ENCODE measurements around the gene BCR.

The BCR gene

DNA sequence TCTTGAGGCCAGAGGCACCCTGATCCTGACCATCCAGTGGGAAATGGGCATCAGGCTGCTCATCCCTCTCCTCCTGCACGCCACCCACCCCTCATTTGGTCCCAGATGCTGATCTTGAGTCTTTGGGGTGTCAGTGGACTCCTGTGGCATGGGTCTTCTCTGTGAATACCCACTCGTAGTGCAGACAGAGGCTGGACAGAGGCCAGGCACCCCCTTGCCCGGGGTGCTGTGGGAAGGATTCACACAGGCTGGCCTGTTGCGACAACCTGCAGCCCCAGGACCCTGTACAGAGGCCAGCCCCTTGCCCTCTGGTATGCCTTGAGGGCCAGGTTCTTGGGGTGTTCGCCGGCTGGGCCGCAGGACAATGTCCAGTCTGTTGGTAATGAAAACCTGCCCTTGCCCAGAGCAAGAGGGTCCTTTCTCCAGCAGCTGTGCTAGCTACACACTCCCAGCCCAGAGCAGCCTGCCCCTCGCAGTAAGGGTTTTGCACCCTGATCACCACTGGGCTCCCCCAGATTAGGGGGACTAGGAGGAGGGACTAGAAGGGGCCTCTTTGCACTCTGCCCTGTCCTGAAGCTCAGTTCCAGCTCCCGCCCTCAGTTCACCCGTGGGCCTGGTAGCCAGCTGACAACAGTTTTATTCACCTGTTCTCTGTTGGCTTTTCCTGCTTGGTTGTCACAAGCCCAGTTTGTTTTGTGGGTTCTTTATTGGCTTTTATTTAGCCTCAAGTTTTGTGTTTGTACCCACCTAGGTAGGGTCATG is 76.0 kb downstream of the BCR start:
- TF ChIP-seq, protein P1, sequence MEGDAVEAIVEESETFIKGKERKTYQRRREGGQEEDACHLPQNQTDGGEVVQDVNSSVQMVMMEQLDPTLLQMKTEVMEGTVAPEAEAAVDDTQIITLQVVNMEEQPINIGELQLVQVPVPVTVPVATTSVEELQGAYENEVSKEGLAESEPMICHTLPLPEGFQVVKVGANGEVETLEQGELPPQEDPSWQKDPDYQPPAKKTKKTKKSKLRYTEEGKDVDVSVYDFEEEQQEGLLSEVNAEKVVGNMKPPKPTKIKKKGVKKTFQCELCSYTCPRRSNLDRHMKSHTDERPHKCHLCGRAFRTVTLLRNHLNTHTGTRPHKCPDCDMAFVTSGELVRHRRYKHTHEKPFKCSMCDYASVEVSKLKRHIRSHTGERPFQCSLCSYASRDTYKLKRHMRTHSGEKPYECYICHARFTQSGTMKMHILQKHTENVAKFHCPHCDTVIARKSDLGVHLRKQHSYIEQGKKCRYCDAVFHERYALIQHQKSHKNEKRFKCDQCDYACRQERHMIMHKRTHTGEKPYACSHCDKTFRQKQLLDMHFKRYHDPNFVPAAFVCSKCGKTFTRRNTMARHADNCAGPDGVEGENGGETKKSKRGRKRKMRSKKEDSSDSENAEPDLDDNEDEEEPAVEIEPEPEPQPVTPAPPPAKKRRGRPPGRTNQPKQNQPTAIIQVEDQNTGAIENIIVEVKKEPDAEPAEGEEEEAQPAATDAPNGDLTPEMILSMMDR (IDR thresholded peaks at IDR 0.05; ENCODE audit: control insufficient read depth, insufficient read depth, low read depth, low read length, missing control alignments) = no peak
- DNase-seq (ENCODE audit: low read depth) = no peak
- no peak overlapping the region for H3K4me3 ChIP-seq (ENCODE audit: control insufficient read depth, low read depth, low read length)

DNA sequence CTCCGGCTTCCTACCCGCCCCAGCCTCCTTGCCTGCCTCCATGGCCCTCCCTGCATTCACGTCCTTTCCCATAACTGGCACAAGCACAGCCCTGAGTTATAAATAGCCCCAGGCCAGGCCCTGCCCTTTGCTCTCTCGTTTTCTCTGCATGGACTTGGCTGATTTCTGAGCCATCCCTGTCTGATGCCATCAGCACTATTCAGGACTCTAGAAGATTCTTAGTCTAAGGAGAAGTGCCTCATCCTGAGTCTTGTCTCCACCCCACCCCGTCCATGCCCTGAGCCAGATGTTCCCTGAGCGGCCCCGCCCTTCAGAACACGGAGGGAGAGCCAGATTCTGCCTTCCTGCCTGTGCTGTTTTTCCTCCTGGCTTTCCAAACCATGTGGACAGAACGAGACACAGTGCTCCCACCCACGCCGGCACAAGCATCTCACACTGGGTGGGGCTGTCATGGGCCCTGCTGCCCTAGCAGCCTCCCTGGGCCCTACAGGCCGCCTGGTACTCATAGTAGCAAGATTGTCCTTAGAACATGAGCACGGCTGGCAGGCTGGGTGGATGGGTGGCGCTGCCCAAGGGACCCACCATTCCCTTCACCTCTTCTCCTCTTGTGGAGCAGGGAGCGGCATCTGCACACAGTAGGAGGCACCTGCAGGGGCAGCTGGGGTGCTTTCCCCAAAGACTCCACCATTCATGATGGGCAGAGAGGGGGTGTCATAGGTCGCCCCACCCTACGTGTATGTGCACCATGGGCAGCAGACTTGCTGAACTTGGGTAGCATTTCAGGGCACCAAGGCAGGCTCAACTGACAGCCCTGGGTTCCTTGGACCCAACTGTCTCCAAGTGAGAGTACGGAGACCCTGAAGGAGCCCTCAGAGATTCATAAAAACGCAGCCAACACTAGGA is 76.9 kb downstream of the BCR start:
- no peak overlapping the region for H3K4me3 ChIP-seq (ENCODE audit: control insufficient read depth, low read depth, low read length)
- DNase-seq (ENCODE audit: low read depth) = no peak
- TF ChIP-seq, protein P1 (IDR thresholded peaks at IDR 0.05; ENCODE audit: control insufficient read depth, insufficient read depth, low read depth, low read length, missing control alignments) = no peak

DNA sequence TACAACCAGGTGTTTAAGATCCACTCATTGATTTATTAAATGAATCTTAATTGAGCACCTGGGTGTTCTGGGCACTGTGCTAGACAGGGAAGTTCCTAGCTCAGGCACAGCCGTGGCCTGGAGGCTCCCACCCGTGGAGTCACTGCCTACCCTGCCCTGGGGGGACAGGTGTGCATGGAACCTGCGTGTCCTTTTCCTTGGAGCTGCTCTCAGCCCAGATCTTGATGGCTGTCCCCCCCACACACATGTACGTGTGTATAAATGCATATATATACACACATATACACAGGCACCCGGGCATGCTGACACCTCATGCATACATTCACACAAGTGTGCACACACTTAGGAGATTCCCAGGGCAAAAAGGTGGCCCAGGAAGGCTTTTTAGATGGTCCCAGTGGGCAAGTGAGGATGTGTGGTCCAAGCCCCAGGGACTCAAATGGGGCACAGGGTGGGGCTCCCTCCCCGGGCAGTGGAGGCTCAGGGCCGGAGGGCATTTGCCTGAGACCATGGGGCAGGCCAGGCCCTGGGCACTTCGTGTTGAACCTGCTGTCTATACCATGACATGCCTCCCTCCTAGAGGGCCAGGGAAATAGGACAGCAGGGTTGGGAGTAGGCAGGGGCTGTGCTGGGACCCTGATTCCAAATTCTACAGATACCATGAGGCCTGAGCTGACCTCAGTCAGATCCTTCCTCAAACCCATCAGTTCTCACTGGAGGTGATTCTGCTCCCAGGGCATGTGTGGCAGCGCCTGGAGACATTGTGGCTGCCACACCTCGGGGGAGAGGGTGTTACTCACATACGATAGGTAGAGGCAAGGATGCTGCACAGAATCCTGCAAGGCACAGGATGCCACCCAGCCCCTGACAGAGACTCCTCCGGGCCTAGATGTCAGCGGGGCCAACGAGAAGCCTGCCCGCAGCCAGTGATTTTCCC is 77.8 kb downstream of the BCR start:
- H3K4me3 ChIP-seq (ENCODE audit: control insufficient read depth, low read depth, low read length) = no peak overlapping the region
- DNase-seq (ENCODE audit: low read depth) = no peak
- TF ChIP-seq, protein P1 (IDR thresholded peaks at IDR 0.05; ENCODE audit: control insufficient read depth, insufficient read depth, low read depth, low read length, missing control alignments) = no peak

DNA sequence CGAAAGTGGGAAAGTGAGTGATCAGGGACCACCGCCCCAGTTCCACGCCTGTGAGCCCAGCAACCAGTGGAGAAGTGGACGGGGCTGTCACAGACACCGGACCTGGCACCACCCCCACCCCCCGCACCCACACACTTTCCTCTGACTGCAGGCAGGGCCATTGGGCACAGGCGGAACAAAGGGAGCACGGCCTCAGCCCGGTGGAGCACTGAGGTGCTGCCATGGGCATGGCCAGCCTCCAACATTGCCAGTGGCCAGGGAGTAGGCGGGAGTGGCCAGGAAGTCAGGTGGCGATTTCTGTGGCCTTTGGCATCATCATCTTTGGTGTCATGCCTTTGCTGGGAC is 78.5 kb downstream of the BCR start:
- DNase-seq (ENCODE audit: low read depth) = no peak
- TF ChIP-seq, protein P1 (IDR thresholded peaks at IDR 0.05; ENCODE audit: control insufficient read depth, insufficient read depth, low read depth, low read length, missing control alignments) = no peak
- H3K4me3 ChIP-seq (ENCODE audit: control insufficient read depth, low read depth, low read length) = no peak overlapping the region

DNA sequence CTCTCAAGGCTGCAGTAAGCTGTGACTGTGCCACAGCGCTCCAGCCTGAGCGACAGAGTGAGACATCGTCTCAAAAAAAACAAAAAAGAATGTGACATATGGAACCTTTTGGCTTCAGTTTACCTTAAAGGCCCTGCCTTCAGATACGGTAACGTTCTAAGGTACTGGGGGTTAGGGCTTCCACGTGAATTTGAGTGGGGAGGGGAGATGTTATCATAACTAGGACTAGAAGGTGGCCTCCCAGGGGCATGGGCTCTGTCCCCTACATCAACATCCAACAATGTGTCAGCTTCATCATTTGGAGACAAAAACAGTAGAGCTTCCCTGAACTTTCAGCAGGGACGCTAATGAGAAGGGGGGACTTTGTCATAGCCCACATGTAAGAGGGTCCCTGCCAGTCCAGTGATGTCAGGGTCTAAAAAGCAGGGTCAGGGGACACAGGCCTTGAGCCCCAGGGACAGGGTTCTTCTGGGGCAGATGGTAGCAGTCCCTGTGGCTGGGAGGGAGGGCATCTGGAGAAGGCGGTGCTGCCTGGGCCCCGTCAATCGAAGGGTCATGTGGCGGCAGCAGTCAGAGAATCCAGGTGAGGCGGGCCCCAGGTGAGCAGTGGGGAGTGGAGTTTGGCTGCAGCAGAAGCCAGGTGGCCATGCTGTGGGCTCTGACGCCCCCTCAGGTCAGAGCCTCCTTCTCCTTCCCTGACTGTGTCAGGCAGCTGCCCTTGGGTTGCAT is 79.8 kb downstream of the BCR start:
- TF ChIP-seq, protein P1 (IDR thresholded peaks at IDR 0.05; ENCODE audit: control insufficient read depth, insufficient read depth, low read depth, low read length, missing control alignments) = no peak
- no peak for DNase-seq (ENCODE audit: low read depth)
- no peak overlapping the region for H3K4me3 ChIP-seq (ENCODE audit: control insufficient read depth, low read depth, low read length)

Data from AG09309 (cell line).